ENCODE results near the gene SYCE1.

Gene SYCE1

GRCh38 chr10:133565441-133566294, at the start of gene SYCE1:
Gene SYCE1, minus strand, starts transcription at chr10:133565583. Its CDS starts 54 bp downstream, at chr10:133565529.
- Histone ChIP-seq H3K27ac (ENCODE audit: low read length) (no peak within 1 kb of the TSS), H4K20me1 (ENCODE audit: insufficient read depth, low read length) (no peaks in the 10 kb centered on the region), H3K27me3 (ENCODE audit: insufficient read depth, low read length, poor library complexity) (peaks cover 3% of the 10 kb centered on the region), H3K4me3 (ENCODE audit: low read depth in 1 of 2, low read length in 2 of 2) (no peak within 1 kb of the TSS), H3K9ac (ENCODE audit: low read depth, low read length) (no peak within 1 kb of the TSS), H2AFZ (ENCODE audit: low read depth, low read length) (no peak within 1 kb of the TSS; the same call in 1 of the 2 replicates), H3K79me2 (ENCODE audit: insufficient read depth, low read length) (no peaks in the 10 kb centered on the region), H3K36me3 (ENCODE audit: insufficient read depth, low read length) (no peaks in the 10 kb centered on the region), H3K4me1 (ENCODE audit: insufficient read depth, low read length) (no peaks in the 10 kb centered on the region), H3K4me2 (ENCODE audit: insufficient read depth, low read length) (no peak within 1 kb of the TSS), H3K9me3 (ENCODE audit: insufficient read depth, low read length, severe bottlenecking) (peaks cover 26% of the 10 kb centered on the region)
- no peak for TF ChIP-seq EZH2 (IDR thresholded peaks at IDR 0.05; ENCODE audit: borderline replicate concordance, low read depth, low read length, severe bottlenecking)
- ATAC-seq (ENCODE audit: insufficient read depth, low read depth) (no peak), DNase-seq (no peak)

- Histone ChIP-seq H3K27ac (ENCODE audit: low read length) (no peak overlapping the region), H3K4me2 (ENCODE audit: insufficient read depth, low read length) (no peak overlapping the region), H3K9ac (ENCODE audit: low read depth, low read length) (no peak overlapping the region), H3K27me3 (ENCODE audit: insufficient read depth, low read length, poor library complexity) (no peaks in the 10 kb centered on the region), H3K4me1 (ENCODE audit: insufficient read depth, low read length) (no peaks in the 10 kb centered on the region), H4K20me1 (ENCODE audit: insufficient read depth, low read length) (no peaks in the 10 kb centered on the region), H3K9me3 (ENCODE audit: insufficient read depth, low read length, severe bottlenecking) (peaks cover 11% of the 10 kb centered on the region), H3K4me3 (ENCODE audit: low read depth in 1 of 2, low read length in 2 of 2) (no peak overlapping the region), H3K79me2 (ENCODE audit: insufficient read depth, low read length) (no peaks in the 10 kb centered on the region), H2AFZ (ENCODE audit: low read depth, low read length) (no peak overlapping the region), H3K36me3 (ENCODE audit: insufficient read depth, low read length) (no peaks in the 10 kb centered on the region)
- no peak for ATAC-seq (ENCODE audit: insufficient read depth, low read depth)
- DNase-seq: no peak
- TF ChIP-seq CTCF (IDR thresholded peaks at IDR 0.05; ENCODE audit: borderline replicate concordance, extremely low read depth, low read length, poor library complexity, severe bottlenecking) (no peak), EZH2 (IDR thresholded peaks at IDR 0.05; ENCODE audit: borderline replicate concordance, low read depth, low read length, severe bottlenecking) (no peak)
Observed at GRCh38 chr10:133614830-133615580, 49.6 kb upstream of the SYCE1 start.

GRCh38 chr10:133613699-133614098, 48.3 kb upstream of the SYCE1 start:
- Histone ChIP-seq H3K27me3 (ENCODE audit: insufficient read depth, low read length, poor library complexity) (no peaks in the 10 kb centered on the region), H3K4me1 (ENCODE audit: insufficient read depth, low read length) (no peaks in the 10 kb centered on the region), H3K9ac (ENCODE audit: low read depth, low read length) (no peak overlapping the region), H4K20me1 (ENCODE audit: insufficient read depth, low read length) (no peaks in the 10 kb centered on the region), H2AFZ (ENCODE audit: low read depth, low read length) (no peak overlapping the region), H3K27ac (ENCODE audit: low read length) (no peak overlapping the region), H3K4me2 (ENCODE audit: insufficient read depth, low read length) (no peak overlapping the region), H3K4me3 (ENCODE audit: low read depth in 1 of 2, low read length in 2 of 2) (no peak overlapping the region), H3K36me3 (ENCODE audit: insufficient read depth, low read length) (no peaks in the 10 kb centered on the region), H3K9me3 (ENCODE audit: insufficient read depth, low read length, severe bottlenecking) (peaks cover 8% of the 10 kb centered on the region), H3K79me2 (ENCODE audit: insufficient read depth, low read length) (no peaks in the 10 kb centered on the region)
- DNase-seq: no peak
- TF ChIP-seq EZH2 (IDR thresholded peaks at IDR 0.05; ENCODE audit: borderline replicate concordance, low read depth, low read length, severe bottlenecking): no peak
- TF ChIP-seq CTCF (IDR thresholded peaks at IDR 0.05; ENCODE audit: borderline replicate concordance, extremely low read depth, low read length, poor library complexity, severe bottlenecking): no peak
- ATAC-seq (ENCODE audit: insufficient read depth, low read depth): no peak

GRCh38 chr10:133611079-133611478, 45.7 kb upstream of the SYCE1 start:
- DNase-seq (no peak), ATAC-seq (ENCODE audit: insufficient read depth, low read depth) (no peak)
- H3K9me3 ChIP-seq (ENCODE audit: insufficient read depth, low read length, severe bottlenecking): peaks cover 15% of the 10 kb centered on the region
- no peak overlapping the region for H2AFZ ChIP-seq (ENCODE audit: low read depth, low read length)
- no peaks in the 10 kb centered on the region for H3K4me1 ChIP-seq (ENCODE audit: insufficient read depth, low read length)
- H4K20me1 ChIP-seq (ENCODE audit: insufficient read depth, low read length): no peaks in the 10 kb centered on the region
- no peak overlapping the region for H3K9ac ChIP-seq (ENCODE audit: low read depth, low read length)
- TF ChIP-seq CTCF (IDR thresholded peaks at IDR 0.05; ENCODE audit: borderline replicate concordance, extremely low read depth, low read length, poor library complexity, severe bottlenecking) (no peak), EZH2 (IDR thresholded peaks at IDR 0.05; ENCODE audit: borderline replicate concordance, low read depth, low read length, severe bottlenecking) (no peak)
- H3K4me3 ChIP-seq (ENCODE audit: low read depth in 1 of 2, low read length in 2 of 2): no peak overlapping the region
- H3K36me3 ChIP-seq (ENCODE audit: insufficient read depth, low read length): no peaks in the 10 kb centered on the region
- no peak overlapping the region for H3K4me2 ChIP-seq (ENCODE audit: insufficient read depth, low read length)
- no peaks in the 10 kb centered on the region for H3K27me3 ChIP-seq (ENCODE audit: insufficient read depth, low read length, poor library complexity)
- H3K79me2 ChIP-seq (ENCODE audit: insufficient read depth, low read length): no peaks in the 10 kb centered on the region
- H3K27ac ChIP-seq (ENCODE audit: low read length): no peak overlapping the region

Data from DND-41 (cell line).